Neural progenitor cell (in vitro differentiated cells): ENCODE measurements around the gene PPP1R9B. TPM values are rescaled to one million over a fixed set of nuclear protein-coding genes. Genes with fewer than 3 reads are reported as not detected.

Experiments
- DNase-seq: peaks from one replicate; pipeline ENCODE4 v3.0.0-alpha.2; 2016; ENCODE audit warnings: low spot score
- H2AFZ ChIP-seq: fragments of 200-600 bp; sonication (generic); replicated peaks from 2 replicates; pipeline ENCODE4 v1.6.1; 2016; ENCODE audit warnings: antibody characterized with exemption
- H3F3A ChIP-seq: fragments of 200-600 bp; sonication (generic); 2 replicates; pipeline ENCODE4 v1.6.1; 2016; ENCODE audit warnings: antibody characterized with exemption, low read depth
- H3K27ac ChIP-seq: fragments of 200-600 bp; sonication (generic); 2 replicates; pipeline ENCODE4 v1.5.1; 2016; ENCODE audit warnings: mild to moderate bottlenecking
- H3K27me3 ChIP-seq: fragments of 200-600 bp; sonication (generic); 2 replicates; pipeline ENCODE4 v1.6.1; 2016; ENCODE audit warnings: mild to moderate bottlenecking, moderate library complexity
- H3K36me3 ChIP-seq: fragments of 200-600 bp; sonication (generic); 2 replicates; pipeline ENCODE4 v1.5.1; 2016
- H3K4me1 ChIP-seq: fragments of 200-600 bp; sonication (generic); 2 replicates; pipeline ENCODE4 v1.6.1; 2016; ENCODE audit warnings: mixed run types
- H3K4me2 ChIP-seq: fragments of 200-600 bp; sonication (generic); 2 replicates; pipeline ENCODE4 v1.6.1; 2016
- H3K4me3 ChIP-seq: fragments of 200-600 bp; sonication (generic); 2 replicates; pipeline ENCODE4 v1.5.1; 2016
- H3K79me2 ChIP-seq: fragments of 200-600 bp; sonication (generic); 2 replicates; pipeline ENCODE4 v1.6.1; 2016; ENCODE audit warnings: low read depth
- H3K9ac ChIP-seq: fragments of 200-600 bp; sonication (generic); 2 replicates; pipeline ENCODE4 v1.6.1; 2016
- H3K9me3 ChIP-seq: fragments of 200-600 bp; sonication (generic); 2 replicates; pipeline ENCODE4 v1.5.1; 2016; ENCODE audit warnings: low read depth
- H4K20me1 ChIP-seq: fragments of 200-600 bp; sonication (generic); 2 replicates; pipeline ENCODE4 v1.6.1; 2016; ENCODE audit warnings: low read depth
- H3K27ac Mint-ChIP-seq: 3 replicates; pipeline ENCODE4 v1.8.0; 2021; ENCODE audit warnings: mixed read lengths
- H3K27me3 Mint-ChIP-seq: 2 replicates; pipeline ENCODE4 v1.8.0; 2022; ENCODE audit warnings: low read depth, mild to moderate bottlenecking, inconsistent platforms, moderate library complexity, mixed read lengths; ENCODE audit not compliant: insufficient read depth
- H3K36me3 Mint-ChIP-seq: 3 replicates; pipeline ENCODE4 v1.8.0; 2021; ENCODE audit warnings: mixed read lengths
- H3K4me1 Mint-ChIP-seq: 3 replicates; pipeline ENCODE4 v1.8.0; 2021; ENCODE audit warnings: mixed read lengths
- H3K4me3 Mint-ChIP-seq: 3 replicates; pipeline ENCODE4 v1.8.0; 2021; ENCODE audit warnings: mild to moderate bottlenecking, moderate library complexity, mixed read lengths
- H3K9me3 Mint-ChIP-seq: 3 replicates; pipeline ENCODE4 v1.8.0; 2020; ENCODE audit warnings: mixed read lengths
- CTCF ChIP-seq: fragments of 200-600 bp; sonication (generic); IDR thresholded peaks from 2 replicates; pipeline ENCODE4 v1.5.1; 2017; ENCODE audit warnings: antibody characterized with exemption, mild to moderate bottlenecking
- EZH2 ChIP-seq: fragments of 200-600 bp; sonication (generic); IDR thresholded peaks from 2 replicates; pipeline ENCODE4 v1.6.1; 2017; ENCODE audit warnings: antibody characterized with exemption, mild to moderate bottlenecking, moderate library complexity
- EZH2phosphoT487 ChIP-seq: fragments of 200-600 bp; sonication (generic); IDR thresholded peaks from 2 replicates; pipeline ENCODE4 v1.6.1; 2017; ENCODE audit warnings: antibody characterized with exemption
- total RNA-seq: library from RNA; depleted of rRNA; stranded (reverse); fragments of >200 nt; gene quantifications from 2 replicates; pipeline ENCODE4 v1.2.3, GENCODE V29; 2015; ENCODE audit warnings: low replicate concordance

The PPP1R9B gene
- total RNA-seq, 1 donor from 2014 or later: 12.0 TPM

DNA sequence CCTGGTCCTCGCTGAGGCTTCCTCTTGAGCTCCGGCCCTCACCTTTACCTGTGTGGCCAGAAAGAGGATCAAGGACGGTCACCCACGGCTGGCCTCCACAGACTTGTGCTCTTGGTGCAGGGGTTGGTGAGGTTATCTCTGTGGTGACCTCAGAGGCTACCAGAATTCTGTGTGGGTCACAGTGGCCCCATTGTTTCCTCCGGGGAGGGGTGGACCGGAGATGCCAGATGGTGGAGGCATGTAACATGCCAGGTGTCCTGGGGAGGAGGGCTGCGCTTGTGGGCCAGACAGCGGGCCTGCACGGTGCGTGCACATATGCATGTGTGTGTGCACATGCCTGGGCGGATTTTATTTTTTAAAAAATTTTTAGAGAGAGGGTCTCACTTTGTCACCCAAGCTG, 21.7 kb upstream of the PPP1R9B start:
- Mint-ChIP-seq H3K27me3 (peaks cover 18% of the 10 kb centered on the region), H3K4me1 (peaks cover 25% of the 10 kb centered on the region), H3K4me3 (no peak overlapping the region), H3K9me3 (no peaks in the 10 kb centered on the region), H3K36me3 (no peaks in the 10 kb centered on the region), H3K27ac (no peak overlapping the region)
- DNase-seq: no peak
- Histone ChIP-seq H4K20me1 (no peaks in the 10 kb centered on the region), H3K9me3 (no peaks in the 10 kb centered on the region), H3K4me1 (no peaks in the 10 kb centered on the region), H3K9ac (no peak overlapping the region), H3K4me2 (no peak overlapping the region), H2AFZ (no peak overlapping the region), H3K27me3 (no peaks in the 10 kb centered on the region), H3F3A (peaks cover 9% of the 10 kb centered on the region), H3K4me3 (no peak overlapping the region), H3K36me3 (no peaks in the 10 kb centered on the region), H3K27ac (no peak overlapping the region), H3K79me2 (no peaks in the 10 kb centered on the region)
- TF ChIP-seq CTCF: no peak
- TF ChIP-seq EZH2phosphoT487: no peak
- TF ChIP-seq EZH2: no peak

- Histone ChIP-seq H3K9ac (no peak overlapping the region), H3K4me2 (no peak overlapping the region), H3K9me3 (no peaks in the 10 kb centered on the region), H3K4me3 (no peak overlapping the region), H3K79me2 (no peaks in the 10 kb centered on the region), H3F3A (peaks cover 4% of the 10 kb centered on the region), H2AFZ (no peak overlapping the region), H4K20me1 (no peaks in the 10 kb centered on the region), H3K27me3 (no peaks in the 10 kb centered on the region), H3K4me1 (no peaks in the 10 kb centered on the region), H3K36me3 (no peaks in the 10 kb centered on the region), H3K27ac (no peak overlapping the region)
- Mint-ChIP-seq H3K27me3 (peaks cover 17% of the 10 kb centered on the region), H3K27ac (no peak overlapping the region), H3K36me3 (no peaks in the 10 kb centered on the region), H3K9me3 (no peaks in the 10 kb centered on the region), H3K4me3 (no peak overlapping the region), H3K4me1 (peaks cover 25% of the 10 kb centered on the region)
- no peak for TF ChIP-seq EZH2phosphoT487
- TF ChIP-seq CTCF: no peak
- no peak for TF ChIP-seq EZH2
- no peak for DNase-seq
Observed at GRCh38 chr17:50171371-50172071, 21.0 kb upstream of the PPP1R9B start.

DNA sequence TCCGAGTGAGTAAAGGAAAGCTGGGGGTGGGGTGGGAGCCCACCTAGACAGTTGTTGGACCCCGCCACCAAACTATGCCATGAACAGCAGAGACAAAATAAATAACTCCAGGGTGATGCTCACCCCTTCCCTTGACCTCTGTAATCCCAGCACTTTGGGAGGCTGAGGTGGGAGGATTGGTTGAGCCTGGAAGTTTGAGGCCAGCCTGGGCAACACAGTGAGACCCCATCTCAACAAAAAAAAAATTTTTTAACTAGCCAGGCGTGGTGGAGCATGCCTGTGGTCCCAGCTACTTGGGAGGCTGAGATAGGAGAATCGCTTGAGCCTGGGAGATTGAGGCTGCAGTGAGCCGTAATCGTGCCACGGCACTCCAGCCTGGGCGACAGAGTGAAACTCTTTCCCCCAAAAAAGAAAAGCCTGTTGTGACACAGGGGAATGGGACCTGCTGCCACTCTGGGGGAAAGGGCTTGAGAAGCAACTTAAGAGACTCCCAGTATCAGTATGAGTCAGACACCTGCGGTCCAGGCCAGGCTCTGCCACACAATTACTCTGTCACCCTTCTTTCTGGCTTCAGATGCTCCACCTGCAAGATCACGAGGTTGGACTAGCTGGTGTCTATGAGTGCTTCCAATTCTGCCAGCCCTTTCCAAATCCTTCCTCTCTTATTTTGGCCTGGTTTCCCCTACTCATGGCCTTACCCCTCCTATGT, 20.3 kb upstream of the PPP1R9B start:
- no peak overlapping the region for H3K9ac ChIP-seq
- Mint-ChIP-seq H3K4me3 (no peak overlapping the region), H3K9me3 (no peaks in the 10 kb centered on the region), H3K4me1 (peaks cover 25% of the 10 kb centered on the region), H3K27me3 (peaks cover 17% of the 10 kb centered on the region), H3K27ac (no peak overlapping the region), H3K36me3 (no peaks in the 10 kb centered on the region)
- H3K27me3 ChIP-seq: no peaks in the 10 kb centered on the region
- no peaks in the 10 kb centered on the region for H4K20me1 ChIP-seq
- no peak overlapping the region for H2AFZ ChIP-seq
- H3K27ac ChIP-seq: no peak overlapping the region
- TF ChIP-seq EZH2 (no peak), CTCF (no peak), EZH2phosphoT487 (no peak)
- H3F3A ChIP-seq: peaks cover 4% of the 10 kb centered on the region
- H3K4me1 ChIP-seq: no peaks in the 10 kb centered on the region
- DNase-seq: no peak
- H3K9me3 ChIP-seq: no peaks in the 10 kb centered on the region
- no peaks in the 10 kb centered on the region for H3K36me3 ChIP-seq
- H3K79me2 ChIP-seq: no peaks in the 10 kb centered on the region
- H3K4me2 ChIP-seq: no peak overlapping the region
- H3K4me3 ChIP-seq: no peak overlapping the region
